ENCODE results near the gene LKAAEAR1.

The LKAAEAR1 gene

GRCh38 chr20:64079273-64080012, 4.8 kb downstream of the LKAAEAR1 start, which contains the start of gene RGS19:
RGS19 (minus strand) TSS chr20:64079518; CDS start chr20:64076886, 2,632 bp downstream.
- peaks cover 39% of the 10 kb centered on the region for H3K4me1 Mint-ChIP-seq
- H3K9me3 Mint-ChIP-seq, result no peaks in the 10 kb centered on the region
- no peaks in the 10 kb centered on the region for H3K36me3 Mint-ChIP-seq
- peak within 1 kb of the TSS; percentile 90 for H3K4me3 Mint-ChIP-seq
- peaks cover 2% of the 10 kb centered on the region for H3K27me3 Mint-ChIP-seq
- peak within 1 kb of the TSS; percentile 55 for H3K27ac Mint-ChIP-seq

DNA sequence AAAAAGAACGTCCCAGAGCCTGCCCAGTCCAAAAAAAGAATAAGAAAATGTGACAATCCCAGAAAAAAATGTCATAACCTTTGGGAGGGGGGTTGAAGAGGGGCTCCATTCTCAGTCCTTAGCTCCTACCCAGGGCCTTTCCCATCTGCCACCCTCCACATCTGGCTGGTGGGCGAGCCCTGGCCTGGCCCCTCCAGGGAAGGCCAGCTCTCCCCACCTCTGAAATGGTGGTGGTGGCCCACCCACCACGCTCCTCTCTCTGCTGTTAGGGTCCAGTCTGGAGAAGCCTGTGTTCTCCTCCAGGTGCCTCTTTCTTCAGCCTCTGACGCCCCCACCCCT, 5.3 kb downstream of the LKAAEAR1 start:
- peak overlapping the region; percentile 90 for H3K4me3 Mint-ChIP-seq
- H3K4me1 Mint-ChIP-seq, result peaks cover 36% of the 10 kb centered on the region
- no peaks in the 10 kb centered on the region for H3K9me3 Mint-ChIP-seq
- peak overlapping the region; percentile 14 for H3K27ac Mint-ChIP-seq
- no peaks in the 10 kb centered on the region for H3K36me3 Mint-ChIP-seq
- H3K27me3 Mint-ChIP-seq, result no peaks in the 10 kb centered on the region

DNA sequence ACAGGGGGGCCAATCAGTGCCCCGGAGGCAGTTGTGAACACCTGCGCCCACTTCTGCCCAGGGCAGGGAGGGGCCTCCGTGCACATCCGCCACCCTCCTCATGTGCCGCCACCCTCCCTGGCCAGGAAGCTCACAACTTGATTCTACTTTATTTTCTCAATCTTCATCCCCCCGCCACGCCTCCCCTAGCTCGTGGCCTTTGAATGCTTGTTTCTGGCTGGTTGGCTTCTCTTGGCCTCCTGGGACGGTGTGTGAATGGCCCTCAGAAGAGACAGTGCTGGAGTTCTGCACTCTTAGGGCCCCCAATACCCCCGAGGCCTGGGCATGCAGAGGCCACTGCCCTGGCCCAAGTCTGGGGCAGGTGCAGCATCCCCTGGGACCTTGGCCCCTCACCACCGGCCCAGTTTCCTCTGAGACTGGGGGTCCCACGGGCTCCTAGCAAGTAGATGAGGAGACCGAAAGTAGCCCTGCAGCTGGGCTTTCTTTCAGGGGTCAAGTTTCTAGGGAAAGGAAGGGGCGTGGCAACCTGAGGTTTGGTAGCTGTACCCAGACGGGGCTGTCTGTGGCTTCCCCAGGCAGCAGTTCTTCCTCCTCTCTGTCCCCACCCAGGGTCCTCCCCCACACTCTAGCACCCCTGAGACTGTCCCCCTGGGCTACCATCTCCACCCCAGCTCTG, 6.2 kb downstream of the LKAAEAR1 start:
- Mint-ChIP-seq H3K36me3 (no peaks in the 10 kb centered on the region), H3K9me3 (no peaks in the 10 kb centered on the region), H3K27me3 (no peaks in the 10 kb centered on the region), H3K4me3 (peak overlapping the region; percentile 90), H3K27ac (peak overlapping the region; percentile 84), H3K4me1 (peaks cover 33% of the 10 kb centered on the region)

DNA sequence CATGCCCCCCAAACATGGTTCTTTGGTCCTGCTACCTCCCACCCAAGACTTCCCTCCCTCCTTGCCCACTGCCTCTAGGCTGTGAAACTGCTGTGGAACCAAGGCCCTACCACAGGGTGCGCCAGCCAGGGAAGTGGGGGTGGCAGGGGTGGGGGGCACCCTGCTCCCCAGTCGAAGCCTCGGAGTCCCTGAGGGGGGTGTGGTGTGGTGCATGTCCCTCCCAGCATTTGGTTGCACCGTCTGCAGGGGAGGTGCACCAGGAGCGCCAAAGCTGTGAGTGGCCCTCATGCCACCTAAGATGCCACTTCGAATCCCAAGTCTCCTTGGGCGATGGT, 6.7 kb downstream of the LKAAEAR1 start:
- no peaks in the 10 kb centered on the region for H3K27me3 Mint-ChIP-seq
- H3K4me3 Mint-ChIP-seq, result peak overlapping the region; percentile 90
- H3K9me3 Mint-ChIP-seq, result no peaks in the 10 kb centered on the region
- H3K36me3 Mint-ChIP-seq, result no peaks in the 10 kb centered on the region
- H3K27ac Mint-ChIP-seq, result no peak overlapping the region
- H3K4me1 Mint-ChIP-seq, result peaks cover 28% of the 10 kb centered on the region

DNA sequence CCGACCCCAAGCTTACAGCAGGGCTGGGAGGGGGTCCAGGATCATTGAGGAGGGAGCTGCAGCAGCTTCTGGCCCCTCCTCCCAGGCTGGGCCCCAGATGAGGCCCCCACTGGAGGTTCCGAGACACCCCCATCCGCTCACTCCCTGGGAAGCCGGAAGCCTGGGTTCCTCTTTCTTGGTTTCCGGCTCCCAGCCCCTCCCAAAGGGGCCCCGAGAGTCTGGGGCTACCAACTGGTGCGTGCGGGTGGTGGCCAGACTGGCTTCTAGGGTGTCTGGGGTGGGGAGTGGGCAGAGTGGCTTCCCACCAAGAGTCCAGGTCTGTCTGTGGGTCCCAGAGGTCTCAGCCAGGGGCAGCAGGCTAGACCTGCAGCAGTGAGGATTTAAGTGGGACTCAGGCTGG, 7.1 kb downstream of the LKAAEAR1 start:
- Mint-ChIP-seq H3K36me3 (no peaks in the 10 kb centered on the region), H3K9me3 (no peaks in the 10 kb centered on the region), H3K4me1 (peaks cover 24% of the 10 kb centered on the region), H3K27me3 (no peaks in the 10 kb centered on the region), H3K27ac (peak overlapping the region; percentile 46), H3K4me3 (peak overlapping the region; percentile 90)

DNA sequence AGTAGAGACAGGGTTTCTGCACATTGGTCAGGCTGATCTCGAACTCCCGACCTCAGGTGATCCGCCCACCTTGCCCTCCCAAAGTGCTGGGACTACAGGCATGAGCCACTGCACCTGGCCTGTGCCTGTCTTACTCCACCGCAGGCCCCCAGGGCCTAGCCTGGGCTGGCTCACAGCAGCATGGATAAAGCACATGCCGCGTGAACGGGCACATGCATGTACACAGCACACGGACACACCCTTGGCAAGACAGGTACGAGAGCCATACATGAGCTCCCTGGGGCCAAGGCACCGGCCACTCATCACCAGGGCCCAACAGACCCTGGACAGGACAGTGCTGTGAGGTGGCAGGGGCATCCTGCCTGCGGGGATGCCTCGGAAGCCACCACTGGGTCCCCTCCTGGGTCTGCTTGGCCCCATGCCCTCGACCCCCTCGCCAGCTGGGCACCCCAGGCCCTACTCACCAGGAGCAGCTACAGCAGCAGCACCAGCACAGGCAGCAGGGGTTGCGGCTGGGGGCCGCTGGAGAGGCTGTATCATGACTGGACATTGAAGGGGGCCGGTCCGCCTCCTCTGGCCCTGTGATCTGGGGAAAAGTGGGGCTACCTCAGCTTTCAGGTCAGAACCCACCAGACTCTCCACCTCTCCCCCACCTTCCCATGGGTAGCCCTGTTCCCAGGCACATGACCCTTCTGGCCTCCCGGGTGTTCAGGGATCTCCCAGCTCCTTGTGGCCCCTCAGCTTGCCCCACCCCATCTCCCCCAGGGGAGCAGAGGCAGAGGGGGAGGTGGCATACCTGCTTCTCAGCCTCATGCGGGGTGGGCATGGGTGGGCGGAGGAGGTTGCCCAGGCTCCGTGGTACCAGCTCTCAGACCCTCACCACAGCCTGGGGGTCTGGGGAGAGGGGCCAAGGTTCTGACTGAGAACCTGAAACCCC, 7.9 kb downstream of the LKAAEAR1 start:
- Mint-ChIP-seq H3K4me3 (no peak overlapping the region), H3K27ac (no peak overlapping the region), H3K4me1 (peaks cover 17% of the 10 kb centered on the region), H3K9me3 (no peaks in the 10 kb centered on the region), H3K27me3 (no peaks in the 10 kb centered on the region), H3K36me3 (no peaks in the 10 kb centered on the region)

GRCh38 chr20:64075556-64075955, 8.6 kb downstream of the LKAAEAR1 start:
- Mint-ChIP-seq H3K9me3 (no peaks in the 10 kb centered on the region), H3K27ac (no peak overlapping the region), H3K36me3 (no peaks in the 10 kb centered on the region), H3K4me1 (peaks cover 14% of the 10 kb centered on the region), H3K27me3 (no peaks in the 10 kb centered on the region), H3K4me3 (no peak overlapping the region)

GRCh38 chr20:64074963-64075362, 9.2 kb downstream of the LKAAEAR1 start:
- peaks cover 13% of the 10 kb centered on the region for H3K4me1 Mint-ChIP-seq
- H3K27ac Mint-ChIP-seq, result no peak overlapping the region
- H3K36me3 Mint-ChIP-seq, result no peaks in the 10 kb centered on the region

DNA sequence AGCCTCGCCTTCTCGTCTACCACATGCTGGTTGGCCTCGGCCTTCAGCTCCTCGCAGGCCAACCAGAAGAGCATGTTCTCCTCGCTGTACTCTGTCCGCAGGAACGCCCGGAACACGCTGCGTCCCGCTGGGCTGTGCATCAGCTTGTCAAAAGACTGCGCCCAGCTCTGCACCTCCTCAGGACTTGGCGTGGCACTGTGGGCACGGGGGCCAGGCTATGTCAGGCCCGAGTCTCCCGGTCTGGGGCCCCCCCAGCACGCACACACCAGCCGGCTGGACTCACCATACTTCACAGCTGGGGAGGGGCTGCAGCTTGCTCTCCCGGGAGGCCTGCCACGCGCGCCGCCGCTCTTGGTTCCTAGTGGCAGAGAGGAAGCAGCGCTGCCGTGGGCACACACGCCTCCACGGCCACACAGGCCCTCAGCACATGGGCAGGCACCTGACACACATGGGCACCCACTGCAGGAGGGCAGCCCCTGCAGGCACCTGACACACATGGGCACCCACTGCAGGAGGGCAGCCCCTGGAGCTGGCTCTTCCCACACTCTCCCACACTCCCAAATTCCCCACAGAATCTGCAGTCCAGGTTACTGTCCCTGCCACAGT, 9.9 kb downstream of the LKAAEAR1 start:
- Mint-ChIP-seq H3K36me3 (no peaks in the 10 kb centered on the region), H3K27ac (no peak overlapping the region), H3K4me3 (no peak overlapping the region), H3K9me3 (no peaks in the 10 kb centered on the region), H3K4me1 (peaks cover 13% of the 10 kb centered on the region), H3K27me3 (no peaks in the 10 kb centered on the region)

More at GRCh38 chr20:64074963-64075362, 9.2 kb downstream of the LKAAEAR1 start:
- no peaks in the 10 kb centered on the region for H3K9me3 Mint-ChIP-seq
- no peak overlapping the region for H3K4me3 Mint-ChIP-seq
- no peaks in the 10 kb centered on the region for H3K27me3 Mint-ChIP-seq

GRCh38 chr20:64073476-64074183, 10.6 kb downstream of the LKAAEAR1 start:
- no peaks in the 10 kb centered on the region for H3K36me3 Mint-ChIP-seq
- no peaks in the 10 kb centered on the region for H3K27me3 Mint-ChIP-seq
- H3K4me1 Mint-ChIP-seq, result peaks cover 6% of the 10 kb centered on the region
- H3K4me3 Mint-ChIP-seq, result no peak overlapping the region
- H3K9me3 Mint-ChIP-seq, result no peaks in the 10 kb centered on the region
- H3K27ac Mint-ChIP-seq, result no peak overlapping the region

GRCh38 chr20:64072498-64073063, 11.6 kb downstream of the LKAAEAR1 start:
- peak overlapping the region; percentile 59 for H3K27ac Mint-ChIP-seq
- H3K27me3 Mint-ChIP-seq, result no peaks in the 10 kb centered on the region
- H3K9me3 Mint-ChIP-seq, result no peaks in the 10 kb centered on the region
- no peaks in the 10 kb centered on the region for H3K36me3 Mint-ChIP-seq
- H3K4me1 Mint-ChIP-seq, result peaks cover under 1% of the 10 kb centered on the region
- H3K4me3 Mint-ChIP-seq, result no peak overlapping the region

DNA sequence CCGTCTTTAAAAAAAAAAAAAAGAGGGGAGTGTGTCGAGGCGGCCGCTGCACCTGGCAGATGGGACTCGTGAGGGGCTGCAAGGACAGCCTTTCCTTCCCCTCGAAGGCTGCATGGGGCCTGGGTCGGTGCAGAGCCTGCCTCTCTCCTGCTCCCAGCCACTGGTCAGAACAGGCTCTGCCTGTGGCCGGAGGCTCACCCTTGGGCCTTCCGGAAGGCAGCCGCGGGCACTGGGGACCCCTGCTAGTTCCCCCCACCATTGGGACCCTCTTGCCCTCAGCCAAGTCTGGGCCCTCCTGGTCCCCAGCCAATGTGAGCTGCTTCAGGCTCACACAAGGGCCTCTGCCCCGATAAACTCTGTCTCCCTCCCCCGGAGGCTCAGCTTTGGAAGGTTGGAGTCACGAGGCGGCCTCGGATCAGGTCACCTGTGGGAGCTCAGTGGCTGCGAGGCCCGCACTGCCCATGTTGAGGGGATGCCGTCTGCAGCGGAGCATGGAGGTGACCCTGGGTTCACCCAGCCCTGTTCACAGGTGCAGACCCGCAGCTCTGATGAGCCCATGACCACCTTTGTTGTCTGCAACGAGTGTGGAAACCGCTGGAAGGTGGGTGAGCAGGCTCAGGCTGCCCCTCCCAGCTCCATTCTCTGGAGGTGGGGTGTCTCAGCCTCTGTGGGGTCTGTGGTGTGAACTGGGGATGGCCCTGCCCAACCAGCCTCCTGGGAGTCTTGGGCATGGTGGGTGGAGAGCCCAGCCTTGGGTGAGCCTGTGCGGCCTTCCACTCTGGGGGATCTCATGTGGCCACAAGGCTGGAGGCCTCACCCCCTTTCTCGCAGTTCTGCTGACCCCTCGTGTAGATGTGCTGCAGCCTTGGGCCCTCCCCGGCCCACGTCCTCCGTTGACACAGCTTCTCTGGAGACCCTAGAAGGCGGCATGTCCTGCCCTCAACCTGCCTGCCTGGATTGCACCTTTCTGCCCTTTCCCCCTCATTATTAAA, 12.6 kb downstream of the LKAAEAR1 start:
- H3K27me3 Mint-ChIP-seq, result no peaks in the 10 kb centered on the region
- no peaks in the 10 kb centered on the region for H3K36me3 Mint-ChIP-seq
- H3K4me1 Mint-ChIP-seq, result peaks cover 9% of the 10 kb centered on the region
- peak overlapping the region; percentile 59 for H3K27ac Mint-ChIP-seq
- H3K9me3 Mint-ChIP-seq, result no peaks in the 10 kb centered on the region
- no peak overlapping the region for H3K4me3 Mint-ChIP-seq

GRCh38 chr20:64070244-64070993, 13.8 kb downstream of the LKAAEAR1 start:
- Mint-ChIP-seq H3K4me3 (no peak overlapping the region), H3K27me3 (no peaks in the 10 kb centered on the region), H3K27ac (no peak overlapping the region), H3K4me1 (peaks cover 19% of the 10 kb centered on the region), H3K36me3 (no peaks in the 10 kb centered on the region), H3K9me3 (no peaks in the 10 kb centered on the region)
